ENCODE data around the gene GRIP1.

The GRIP1 gene

GRCh38 chr12:66537876-66538275 is 141.0 kb downstream of the GRIP1 start:
- no peak for DNase-seq (ENCODE audit: extremely low spot score)
- TF ChIP-seq CTCF (IDR thresholded peaks at IDR 0.05; ENCODE audit: control extremely low read depth, extremely low read depth, low read depth, missing control alignments) = no peak
- POLR2A ChIA-PET = no interaction called here
- CTCF ChIA-PET = interaction anchor here (1.7 kb wide), 1 partner anchor 41 kb away, joined by 3 read pairs; no protein-coding TSS in a partner anchor

GRCh38 chr12:66533767-66534166 is 145.1 kb downstream of the GRIP1 start:
- CTCF ChIA-PET = interaction anchor here (0.8 to 1.6 kb wide), 4 partner anchors 15 to 84 kb away, joined by 3 to 6 read pairs (median 3); no protein-coding TSS in a partner anchor
- POLR2A ChIA-PET = no interaction called here
- no peak for TF ChIP-seq CTCF (IDR thresholded peaks at IDR 0.05; ENCODE audit: control extremely low read depth, extremely low read depth, low read depth, missing control alignments)
- DNase-seq (ENCODE audit: extremely low spot score) = no peak

- CTCF ChIA-PET = no interaction called here
- no peak for TF ChIP-seq CTCF (IDR thresholded peaks at IDR 0.05; ENCODE audit: control extremely low read depth, extremely low read depth, low read depth, missing control alignments)
- POLR2A ChIA-PET = no interaction called here
- DNase-seq (ENCODE audit: extremely low spot score) = no peak
These were observed 147.1 kb downstream of the GRIP1 start for GRCh38 chr12:66531766-66532165.

GRCh38 chr12:66529934-66530333 is 148.9 kb downstream of the GRIP1 start:
- DNase-seq (ENCODE audit: extremely low spot score) = no peak
- TF ChIP-seq CTCF (IDR thresholded peaks at IDR 0.05; ENCODE audit: control extremely low read depth, extremely low read depth, low read depth, missing control alignments) = no peak
- ChIA-PET CTCF (no interaction called here), POLR2A (no interaction called here)

- ChIA-PET CTCF (no interaction called here), POLR2A (no interaction called here)
- DNase-seq (ENCODE audit: extremely low spot score) = no peak
- no peak for TF ChIP-seq CTCF (IDR thresholded peaks at IDR 0.05; ENCODE audit: control extremely low read depth, extremely low read depth, low read depth, missing control alignments)
These were observed 162.3 kb downstream of the GRIP1 start for GRCh38 chr12:66516561-66516960.

- POLR2A ChIA-PET = no interaction called here
- TF ChIP-seq CTCF (IDR thresholded peaks at IDR 0.05; ENCODE audit: control extremely low read depth, extremely low read depth, low read depth, missing control alignments) = no peak
- no peak for DNase-seq (ENCODE audit: extremely low spot score)
- CTCF ChIA-PET = no interaction called here
These were observed 162.7 kb downstream of the GRIP1 start for GRCh38 chr12:66516133-66516532.

- no peak for DNase-seq (ENCODE audit: extremely low spot score)
- CTCF ChIA-PET = interaction anchor here (1.3 kb wide), 1 partner anchor 1318 kb away, joined by 3 read pairs; no protein-coding TSS in a partner anchor
- TF ChIP-seq CTCF (IDR thresholded peaks at IDR 0.05; ENCODE audit: control extremely low read depth, extremely low read depth, low read depth, missing control alignments) = no peak
- POLR2A ChIA-PET = no interaction called here
These were observed 164.3 kb downstream of the GRIP1 start for GRCh38 chr12:66514581-66514980.
